MCF 10A (cell line): ENCODE data around the gene TMEM123. TPM values are rescaled to one million over a fixed set of nuclear protein-coding genes. Genes with fewer than 3 reads are reported as not detected.
"Not testable (repeated sequence)": the region's sequence is repeated elsewhere in the genome, so short reads cannot be mapped to it uniquely, and the experiment has no call there.

Experiments
- BruUV-seq: library from RNA; stranded (reverse); fragments of 400-500 nt; replicated peaks from 2 replicates; lab custom pipeline; 2021; lab: Mats Ljungman, UMichigan
- CTCF ChIA-PET: fragments of 300-600 bp; sonication (Branson Sonifier 250); formaldehyde crosslinking; extraction: SDS; loops from one replicate; lab custom pipeline; 2021; ENCODE audit warnings: antibody characterized with exemption, inconsistent platforms; lab: Yijun Ruan, JAX
- POLR2A ChIA-PET: fragments of 300-600, 350-650 bp; sonication (Branson Sonifier 250); formaldehyde crosslinking; extraction: SDS; loops from one replicate; lab custom pipeline; 2020; ENCODE audit warnings: antibody characterized with exemption, inconsistent platforms; lab: Yijun Ruan, JAX
- DNase-seq: peaks from one replicate; pipeline ENCODE4 v3.0.0-alpha.2; 2018; ENCODE audit not compliant: unreplicated experiment
- H3K27ac Mint-ChIP-seq: one replicate; pipeline ENCODE4 v1.8.0; 2022; ENCODE audit warnings: mild to moderate bottlenecking, low read depth, mixed read lengths; ENCODE audit not compliant: unreplicated experiment
- H3K27me3 Mint-ChIP-seq: one replicate; pipeline ENCODE4 v1.8.0; 2022; ENCODE audit warnings: mixed read lengths; ENCODE audit not compliant: insufficient read depth, unreplicated experiment
- H3K36me3 Mint-ChIP-seq: one replicate; pipeline ENCODE4 v1.8.0; 2022; ENCODE audit warnings: mild to moderate bottlenecking, moderate library complexity, mixed read lengths; ENCODE audit not compliant: insufficient read depth, unreplicated experiment
- H3K4me1 Mint-ChIP-seq: one replicate; pipeline ENCODE4 v1.8.0; 2022; ENCODE audit warnings: mixed read lengths; ENCODE audit not compliant: insufficient read depth, unreplicated experiment
- H3K4me3 Mint-ChIP-seq: one replicate; pipeline ENCODE4 v1.8.0; 2022; ENCODE audit warnings: mild to moderate bottlenecking, moderate library complexity, mixed read lengths; ENCODE audit not compliant: unreplicated experiment
- H3K9me3 Mint-ChIP-seq: one replicate; pipeline ENCODE4 v1.8.0; 2022; ENCODE audit warnings: mixed read lengths; ENCODE audit not compliant: unreplicated experiment
- intact Hi-C: fragments of 100-400 bp; cut with micrococcal nuclease; formaldehyde crosslinking; loops from 2 replicates; pipeline ENCODE4 v1.14.1; 2022
- total RNA-seq: library from RNA; stranded (reverse); gene quantifications from 2 replicates; pipeline ENCODE4 v1.2.3, GENCODE V29; 2022
- TF ChIP-seq, protein P1 (sequence below): fragments of 200-600 bp; IDR thresholded peaks from one replicate; pipeline ENCODE4 v1.8.0; 2022; ENCODE audit warnings: antibody characterized with exemption, mild to moderate bottlenecking; ENCODE audit not compliant: unreplicated experiment

TMEM123 gene
- total RNA-seq, 1 experiment from 2014 or later: 134 TPM

DNA sequence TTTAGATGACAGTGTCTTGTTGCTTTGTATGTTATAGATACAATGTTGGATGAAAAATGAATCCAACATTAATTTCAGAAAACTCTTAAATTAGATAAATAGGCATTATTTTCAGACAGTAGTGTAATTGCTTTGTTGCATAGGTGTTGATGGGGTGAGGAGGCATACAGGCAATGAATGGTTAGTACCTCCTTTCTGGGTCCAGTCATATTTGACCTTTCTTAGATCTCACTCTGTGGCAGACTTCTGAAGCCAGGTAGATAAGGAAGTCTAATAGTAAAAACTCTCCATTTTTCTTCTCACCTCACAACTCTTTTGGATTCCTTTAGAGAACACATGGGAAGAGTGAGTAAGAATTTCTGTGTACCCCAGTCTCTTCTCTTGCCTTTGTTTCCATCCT, 73.7 kb downstream of the TMEM123 start:
- ChIA-PET POLR2A (no interaction called here), CTCF (interaction anchor here (1.4 to 4.4 kb wide), 2 partner anchors 12 to 117 kb away, joined by 5 to 32 read pairs; no protein-coding TSS in a partner anchor)
- Mint-ChIP-seq H3K4me1 (peaks cover 7% of the 10 kb centered on the region), H3K4me3 (no peak overlapping the region), H3K27ac (no peak overlapping the region), H3K27me3 (no peaks in the 10 kb centered on the region), H3K9me3 (no peaks in the 10 kb centered on the region), H3K36me3 (peaks cover 69% of the 10 kb centered on the region)
- intact Hi-C loops: no loop called here
- DNase-seq: no peak
- TF ChIP-seq, protein P1, sequence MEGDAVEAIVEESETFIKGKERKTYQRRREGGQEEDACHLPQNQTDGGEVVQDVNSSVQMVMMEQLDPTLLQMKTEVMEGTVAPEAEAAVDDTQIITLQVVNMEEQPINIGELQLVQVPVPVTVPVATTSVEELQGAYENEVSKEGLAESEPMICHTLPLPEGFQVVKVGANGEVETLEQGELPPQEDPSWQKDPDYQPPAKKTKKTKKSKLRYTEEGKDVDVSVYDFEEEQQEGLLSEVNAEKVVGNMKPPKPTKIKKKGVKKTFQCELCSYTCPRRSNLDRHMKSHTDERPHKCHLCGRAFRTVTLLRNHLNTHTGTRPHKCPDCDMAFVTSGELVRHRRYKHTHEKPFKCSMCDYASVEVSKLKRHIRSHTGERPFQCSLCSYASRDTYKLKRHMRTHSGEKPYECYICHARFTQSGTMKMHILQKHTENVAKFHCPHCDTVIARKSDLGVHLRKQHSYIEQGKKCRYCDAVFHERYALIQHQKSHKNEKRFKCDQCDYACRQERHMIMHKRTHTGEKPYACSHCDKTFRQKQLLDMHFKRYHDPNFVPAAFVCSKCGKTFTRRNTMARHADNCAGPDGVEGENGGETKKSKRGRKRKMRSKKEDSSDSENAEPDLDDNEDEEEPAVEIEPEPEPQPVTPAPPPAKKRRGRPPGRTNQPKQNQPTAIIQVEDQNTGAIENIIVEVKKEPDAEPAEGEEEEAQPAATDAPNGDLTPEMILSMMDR: no peak
- BruUV-seq: no TSS peak

DNA sequence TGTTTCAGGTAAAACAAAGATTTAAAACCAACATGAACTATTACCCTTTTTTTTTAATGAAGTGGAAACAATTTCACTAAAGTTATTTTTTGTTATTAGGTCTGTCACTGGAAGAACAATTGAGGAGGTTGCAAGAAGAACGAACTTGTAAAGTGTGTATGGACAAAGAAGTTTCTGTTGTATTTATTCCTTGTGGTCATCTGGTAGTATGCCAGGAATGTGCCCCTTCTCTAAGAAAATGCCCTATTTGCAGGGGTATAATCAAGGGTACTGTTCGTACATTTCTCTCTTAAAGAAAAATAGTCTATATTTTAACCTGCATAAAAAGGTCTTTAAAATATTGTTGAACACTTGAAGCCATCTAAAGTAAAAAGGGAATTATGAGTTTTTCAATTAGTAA, 74.7 kb downstream of the TMEM123 start:
- no peak overlapping the region for H3K4me3 Mint-ChIP-seq
- no peak overlapping the region for H3K27ac Mint-ChIP-seq
- DNase-seq: no peak
- ChIA-PET POLR2A (no interaction called here), CTCF (interaction anchor here (4.4 kb wide), 1 partner anchor 12 kb away, joined by 32 read pairs; no protein-coding TSS in a partner anchor)
- H3K4me1 Mint-ChIP-seq: peaks cover 7% of the 10 kb centered on the region
- intact Hi-C loops: no loop called here
- H3K9me3 Mint-ChIP-seq: no peaks in the 10 kb centered on the region
- peaks cover 60% of the 10 kb centered on the region for H3K36me3 Mint-ChIP-seq
- H3K27me3 Mint-ChIP-seq: no peaks in the 10 kb centered on the region
- TSS peak; percentile 41 for BruUV-seq
- TF ChIP-seq, protein P1: no peak

DNA sequence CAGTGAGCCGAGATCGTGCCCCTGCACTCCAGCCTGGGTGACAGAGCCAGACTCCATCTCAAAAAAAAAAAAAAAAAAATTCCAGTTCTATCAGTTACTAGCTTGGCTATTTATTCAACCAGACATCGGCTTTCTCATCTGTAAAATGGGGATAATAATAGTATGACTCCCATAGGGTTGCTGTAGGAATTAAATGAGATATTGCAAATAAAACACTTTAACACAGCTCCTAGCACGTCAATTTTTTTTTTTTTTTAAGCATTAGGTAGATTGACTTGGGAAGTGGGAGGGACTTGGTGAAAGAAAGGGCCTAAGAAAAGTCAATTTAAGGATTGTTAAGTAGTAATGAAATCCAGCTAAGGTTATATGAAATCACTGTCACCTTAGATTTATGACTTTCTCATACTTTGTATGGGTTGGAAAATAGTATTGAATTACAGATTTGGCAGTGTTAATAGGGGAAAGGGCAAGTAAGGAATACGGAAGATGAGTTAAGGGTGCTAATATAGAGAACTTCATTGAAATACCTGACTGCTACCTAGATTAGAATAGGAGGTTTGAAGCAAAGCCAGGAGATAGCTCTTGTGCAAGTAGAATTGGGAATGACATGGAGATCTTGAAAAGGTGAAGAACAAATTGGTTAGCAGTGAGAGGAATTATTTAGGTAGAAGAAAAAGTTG, 76.7 kb downstream of the TMEM123 start:
- intact Hi-C loops: no loop called here
- no peaks in the 10 kb centered on the region for H3K9me3 Mint-ChIP-seq
- H3K4me1 Mint-ChIP-seq: peaks cover 7% of the 10 kb centered on the region
- H3K27ac Mint-ChIP-seq: no peak overlapping the region
- H3K36me3 Mint-ChIP-seq: peaks cover 51% of the 10 kb centered on the region
- POLR2A ChIA-PET: interaction anchor here (0.7 to 1.2 kb wide), 4 partner anchors 10 to 70 kb away, joined by 3 read pairs; no protein-coding TSS in a partner anchor
- TF ChIP-seq, protein P1: no peak
- CTCF ChIA-PET: interaction anchor here (0.5 to 2.7 kb wide), 8 partner anchors 9 to 90 kb away, joined by 3 to 17 read pairs (median 3); no protein-coding TSS in a partner anchor
- no peak for DNase-seq
- BruUV-seq: no TSS peak
- no peaks in the 10 kb centered on the region for H3K27me3 Mint-ChIP-seq
- H3K4me3 Mint-ChIP-seq: no peak overlapping the region

DNA sequence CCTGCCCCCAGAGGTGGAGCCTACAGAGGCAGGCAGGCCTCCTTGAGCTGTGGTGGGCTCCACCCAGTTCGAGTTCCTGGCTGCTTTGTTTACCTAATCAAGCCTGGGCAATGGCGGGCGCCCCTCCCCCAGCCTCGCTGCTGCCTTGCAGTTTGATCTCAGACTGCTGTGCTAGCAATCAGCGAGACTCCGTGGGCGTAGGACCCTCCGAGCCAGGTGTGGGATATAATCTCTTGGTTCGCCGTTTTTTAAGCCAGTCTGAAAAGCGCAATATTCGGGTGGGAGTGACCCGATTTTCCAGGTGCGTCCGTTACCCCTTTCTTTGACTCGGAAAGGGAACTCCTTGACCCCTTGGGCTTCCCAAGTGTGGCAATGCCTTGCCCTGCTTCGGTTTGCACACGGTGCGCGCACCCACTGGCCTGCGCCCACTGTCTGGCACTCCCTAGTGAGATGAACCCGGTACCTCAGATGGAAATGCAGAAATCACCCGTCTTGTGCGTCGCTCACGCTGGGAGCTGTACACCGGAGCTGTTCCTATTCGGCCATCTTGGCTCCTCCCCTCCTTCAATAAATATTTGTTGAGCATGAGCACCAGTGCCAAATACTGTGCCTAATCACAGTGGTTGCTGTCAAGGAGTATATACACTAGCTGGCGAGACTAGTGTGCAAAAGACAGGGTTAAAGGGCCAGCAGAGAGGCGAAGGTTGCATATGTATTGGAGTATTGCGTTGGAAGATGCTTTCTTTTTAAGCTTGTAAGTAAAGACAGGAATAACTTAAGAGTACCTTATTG, 77.7 kb downstream of the TMEM123 start:
- POLR2A ChIA-PET: interaction anchor here (1.0 to 1.2 kb wide), 2 partner anchors 9 to 11 kb away, joined by 3 read pairs; no protein-coding TSS in a partner anchor
- H3K4me3 Mint-ChIP-seq, BruUV-seq, H3K9me3 Mint-ChIP-seq, H3K27ac Mint-ChIP-seq, H3K4me1 Mint-ChIP-seq, intact Hi-C loops, H3K27me3 Mint-ChIP-seq, DNase-seq: not testable (repeated sequence)
- CTCF ChIA-PET: interaction anchor here (0.7 to 2.7 kb wide), 4 partner anchors 8 to 17 kb away, joined by 3 to 17 read pairs (median 3); no protein-coding TSS in a partner anchor
- peaks cover 43% of the 10 kb centered on the region for H3K36me3 Mint-ChIP-seq
